ENCODE measurements around the gene BTBD6. TPM values are rescaled to one million over a fixed set of nuclear protein-coding genes. Genes with fewer than 3 reads are reported as not detected.

Gene BTBD6
- not detected in 2 replicates for total RNA-seq (2011; cell fraction: chromatin; rRNA removed; ENCODE audit: low replicate concordance)
- not detected in 2 replicates for total RNA-seq (2011; cell fraction: nucleolus; rRNA removed)
- total RNA-seq (2011; cell fraction: nucleoplasm; rRNA removed), result not detected in 2 replicates
- total RNA-seq (2014; rRNA removed), result not detected in 2 replicates
- total RNA-seq (2014; rRNA removed; fragmentation: Illumina TruSeq; extraction: Trizol), result not detected in 2 replicates
- not detected in 2 replicates for total RNA-seq (2015; rRNA removed; fragmentation: Illumina TruSeq; extraction: Trizol)
- total RNA-seq (2021), result 0.16 TPM in 1 of 2 replicates, not detected in the other
- polyA plus RNA-seq (2011; rRNA removed), result not detected in 2 replicates
- polyA plus RNA-seq (2011; cell fraction: cytosol; rRNA removed), result not detected in 2 replicates
- polyA plus RNA-seq (2011; cell fraction: nucleus; rRNA removed), result not detected in 2 replicates
- polyA plus RNA-seq (2012), result 0.08 TPM in 1 of 2 replicates, not detected in the other
- not detected in 2 replicates for polyA plus RNA-seq (2014; fragmentation: Illumina TruSeq; extraction: Trizol)
- not detected for polyA plus RNA-seq (2014; fragmentation: Nextera tagmentation; extraction: Ambion mirVana)
- polyA plus RNA-seq (2014; rRNA removed), result not detected in 2 replicates
- not detected in 2 replicates for polyA minus RNA-seq (2011; rRNA and poly(A)+ RNA removed)
- 0.38 TPM in 1 of 2 replicates, not detected in the other for polyA minus RNA-seq (2011; cell fraction: cytosol; rRNA and poly(A)+ RNA removed)
- polyA minus RNA-seq (2011; cell fraction: nucleus; rRNA and poly(A)+ RNA removed), result not detected in 2 replicates
- Bru-seq, nascent RNA, result not detected
- percentile 20 among the genes with signal in this experiment for BruChase-seq, experiment 1, labeled RNA remaining after a 2-hour chase
- not detected for BruChase-seq, experiment 2, labeled RNA remaining after a 6-hour chase
- long read RNA-seq, experiment 1, result 0 reads
- long read RNA-seq, experiment 2, result 0 reads
- long read RNA-seq, experiment 3, result 0 reads

DNA sequence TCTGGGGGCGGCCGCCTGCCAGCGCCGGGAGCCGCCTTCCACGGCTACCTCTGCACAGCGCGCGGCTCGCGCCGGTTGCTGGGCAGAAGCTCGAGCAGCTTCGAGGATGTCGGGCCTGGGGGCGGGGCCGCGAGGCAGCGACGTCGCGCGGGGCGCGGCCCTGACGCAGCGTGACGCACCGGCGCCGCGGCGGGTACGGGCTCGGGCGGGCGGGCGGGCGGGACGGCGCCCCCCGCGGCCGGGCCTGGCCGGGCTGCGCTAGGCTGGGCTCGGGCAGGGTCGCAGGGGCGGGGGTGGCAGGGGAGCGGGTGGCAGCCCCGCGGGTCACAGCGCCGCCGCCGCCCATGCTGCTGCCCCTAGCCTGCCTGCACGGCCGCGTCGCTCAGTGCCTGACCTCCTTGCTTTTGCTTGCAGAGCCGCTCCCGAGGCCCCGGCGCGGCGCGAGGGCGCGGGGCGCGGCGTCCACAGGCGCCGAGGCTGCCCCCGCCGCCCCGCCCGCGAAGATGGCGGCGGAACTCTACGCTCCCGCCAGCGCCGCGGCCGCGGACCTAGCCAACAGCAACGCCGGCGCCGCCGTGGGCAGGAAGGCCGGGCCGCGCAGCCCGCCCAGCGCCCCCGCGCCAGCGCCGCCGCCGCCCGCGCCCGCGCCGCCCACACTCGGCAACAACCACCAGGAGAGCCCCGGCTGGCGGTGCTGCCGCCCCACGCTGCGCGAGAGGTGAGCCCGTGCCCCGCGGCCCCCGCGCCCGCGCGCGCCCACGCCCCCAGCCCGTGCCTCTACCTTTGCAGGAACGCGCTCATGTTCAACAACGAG is at the start of gene BTBD6:
TSS of gene BTBD6 (plus strand) at position 166 of the 814 bp plus-strand sequence. CDS start at position 345, 179 bp downstream.
- no peaks in the 10 kb centered on the region for H3K79me2 ChIP-seq (ENCODE audit: control insufficient read depth, insufficient read depth, low read length)
- WGBS (ENCODE audit: insufficient coverage, low coverage, missing lambda C conversion rate), result 100% methylated on average over 1 of the region's 130 CpGs
- H3K4me3 ChIP-seq, result no peak within 1 kb of the TSS
- no peak for ATAC-seq
- H3K27ac ChIP-seq (ENCODE audit: extremely low read depth, low read depth, low read length), result no peak within 1 kb of the TSS
- no peak within 1 kb of the TSS for H2AFZ ChIP-seq (ENCODE audit: low read depth, low read length)
- in situ Hi-C loops (cut with MboI) (no loop called here), intact Hi-C loops (cut with micrococcal nuclease) (no loop called here)
- no TSS peak for BruUV-seq (replicated peaks)
- no peaks in the 10 kb centered on the region for H4K20me1 ChIP-seq (replicated peaks; ENCODE audit: control insufficient read depth, insufficient read depth, low read length)
- no peaks in the 10 kb centered on the region for H3K9me1 ChIP-seq (ENCODE audit: control insufficient read depth, insufficient read depth, low read length)
- ChIA-PET POLR2A (no interaction called here), CTCF (ENCODE audit: low intra/inter-chr PET ratio) (no interaction called here)
- DNase-seq (ENCODE audit: extremely low read depth in 1 of 4, low spot score in 3 of 4), result no peak
- no peaks in the 10 kb centered on the region for H3K27me3 ChIP-seq (ENCODE audit: control insufficient read depth in 2 of 2, insufficient read depth in 2 of 2, low read length in 2 of 2)
- H3K4me1 ChIP-seq (replicated peaks in 1 of 2; ENCODE audit: control insufficient read depth in 2 of 2, insufficient read depth in 2 of 2, low read length in 2 of 2), result no peaks in the 10 kb centered on the region
- FAIRE-seq, result no peak
- H3K4me2 ChIP-seq (ENCODE audit: insufficient read depth, low read length), result no peak within 1 kb of the TSS
- H3K36me3 ChIP-seq (ENCODE audit: control insufficient read depth, insufficient read depth, low read length), result peaks cover 23% of the 10 kb centered on the region; the same call in 2 of the 3 replicates
- no peak within 1 kb of the TSS for H3K9ac ChIP-seq (ENCODE audit: insufficient read depth in 1 of 2, low read depth in 2 of 2, low read length in 2 of 2)
- no peaks in the 10 kb centered on the region for H3K9me3 ChIP-seq (replicated peaks; ENCODE audit: control insufficient read depth, insufficient read depth, low read depth, low read length)
- TF ChIP-seq ZNF274 (IDR thresholded peaks at IDR 0.05; ENCODE audit: borderline replicate concordance, low read depth, low read length), result no peak
- TF ChIP-seq ARID3B (CRISPR knock-in tag; IDR thresholded peaks at IDR 0.05; ENCODE audit: borderline replicate concordance), result no peak
- no peak for TF ChIP-seq SREBF2 (CRISPR knock-in tag; IDR thresholded peaks at IDR 0.05)
- TF ChIP-seq ZC3H4 (CRISPR knock-in tag; IDR thresholded peaks at IDR 0.05; ENCODE audit: borderline replicate concordance), result no peak
- TF ChIP-seq PTRF (tag; IDR thresholded peaks at IDR 0.05), result no peak
- TF ChIP-seq STAT5B (CRISPR knock-in tag; IDR thresholded peaks at IDR 0.05), result no peak
- no peak for TF ChIP-seq ATF1 (CRISPR knock-in tag; IDR thresholded peaks at IDR 0.05)
- no peak for TF ChIP-seq ATF1 (tag; IDR thresholded peaks at IDR 0.05)
- TF ChIP-seq TGIF2 (CRISPR knock-in tag; IDR thresholded peaks at IDR 0.05), result no peak
- TF ChIP-seq ARID1B (IDR thresholded peaks at IDR 0.05), result no peak
- TF ChIP-seq, protein P1, sequence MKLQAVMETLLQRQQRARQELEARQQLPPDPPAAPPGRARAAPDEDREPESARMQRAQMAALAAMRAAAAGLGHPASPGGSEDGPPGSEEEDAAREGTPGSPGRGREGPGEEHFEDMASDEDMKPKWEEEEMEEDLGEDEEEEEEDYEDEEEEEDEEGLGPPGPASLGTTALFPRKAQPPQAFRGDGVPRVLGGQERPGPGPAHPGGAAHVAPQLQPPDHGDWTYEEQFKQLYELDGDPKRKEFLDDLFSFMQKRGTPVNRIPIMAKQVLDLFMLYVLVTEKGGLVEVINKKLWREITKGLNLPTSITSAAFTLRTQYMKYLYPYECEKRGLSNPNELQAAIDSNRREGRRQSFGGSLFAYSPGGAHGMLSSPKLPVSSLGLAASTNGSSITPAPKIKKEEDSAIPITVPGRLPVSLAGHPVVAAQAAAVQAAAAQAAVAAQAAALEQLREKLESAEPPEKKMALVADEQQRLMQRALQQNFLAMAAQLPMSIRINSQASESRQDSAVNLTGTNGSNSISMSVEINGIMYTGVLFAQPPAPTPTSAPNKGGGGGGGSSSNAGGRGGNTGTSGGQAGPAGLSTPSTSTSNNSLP (IDR thresholded peaks at IDR 0.05; ENCODE audit: borderline replicate concordance, low read depth, low read length), result no peak
- no peak for TF ChIP-seq JUN (IDR thresholded peaks at IDR 0.05; ENCODE audit: borderline replicate concordance, low read depth, low read length)
- no peak for TF ChIP-seq JUN (CRISPR knock-in tag; IDR thresholded peaks at IDR 0.05; ENCODE audit: borderline replicate concordance)
- TF ChIP-seq, protein P2, sequence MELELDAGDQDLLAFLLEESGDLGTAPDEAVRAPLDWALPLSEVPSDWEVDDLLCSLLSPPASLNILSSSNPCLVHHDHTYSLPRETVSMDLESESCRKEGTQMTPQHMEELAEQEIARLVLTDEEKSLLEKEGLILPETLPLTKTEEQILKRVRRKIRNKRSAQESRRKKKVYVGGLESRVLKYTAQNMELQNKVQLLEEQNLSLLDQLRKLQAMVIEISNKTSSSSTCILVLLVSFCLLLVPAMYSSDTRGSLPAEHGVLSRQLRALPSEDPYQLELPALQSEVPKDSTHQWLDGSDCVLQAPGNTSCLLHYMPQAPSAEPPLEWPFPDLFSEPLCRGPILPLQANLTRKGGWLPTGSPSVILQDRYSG (tag; conservative IDR thresholded peaks at IDR 0.05; ENCODE audit: low read depth), result no peak
- TF ChIP-seq SRSF1 (IDR thresholded peaks at IDR 0.05; ENCODE audit: low read depth, low read length), result no peak
